ENCODE data around the gene STMND1. TPM values are rescaled to one million over a fixed set of nuclear protein-coding genes. Genes with fewer than 3 reads are reported as not detected.

STMND1 gene
- total and polyA plus RNA-seq, 2 donors = 0.05 to 0.09 TPM

GRCh38 chr6:17161076-17161475 is 59.2 kb downstream of the STMND1 start:
- Histone ChIP-seq H3K27me3 (ENCODE audit: control insufficient read depth in 2 of 2, insufficient read depth in 1 of 2, low read length in 1 of 2) (no peaks in the 10 kb centered on the region), H3K9me3 (ENCODE audit: control insufficient read depth in 2 of 2, insufficient read depth in 1 of 2, low read length in 1 of 2) (no peaks in the 10 kb centered on the region), H3K4me3 (ENCODE audit: low read length in 2 of 2) (no peak overlapping the region), H3K36me3 (ENCODE audit: control insufficient read depth in 2 of 2, insufficient read depth in 2 of 2, low read length in 1 of 2) (no peaks in the 10 kb centered on the region), H3K4me1 (ENCODE audit: control insufficient read depth in 2 of 2, insufficient read depth in 2 of 2, low read length in 2 of 2) (no peaks in the 10 kb centered on the region), H3K27ac (ENCODE audit: low read depth in 1 of 2, low read length in 1 of 2) (no peak overlapping the region)
- DNase-seq (ENCODE audit: low read depth in 6 of 9, low spot score in 9 of 9) = no peak
- 92% methylated on average over 2 of the region's 2 CpGs for WGBS

GRCh38 chr6:17165383-17165782 is 63.5 kb downstream of the STMND1 start:
- DNase-seq (ENCODE audit: low read depth in 6 of 9, low spot score in 9 of 9) = no peak
- H3K9me3 ChIP-seq (ENCODE audit: control insufficient read depth in 2 of 2, insufficient read depth in 1 of 2, low read length in 1 of 2) = no peaks in the 10 kb centered on the region
- no peaks in the 10 kb centered on the region for H3K36me3 ChIP-seq (ENCODE audit: control insufficient read depth in 2 of 2, insufficient read depth in 2 of 2, low read length in 1 of 2)
- 63% methylated on average over 5 of the region's 5 CpGs for WGBS
- no peak overlapping the region for H3K4me3 ChIP-seq (ENCODE audit: low read length in 2 of 2)
- H3K27me3 ChIP-seq (ENCODE audit: control insufficient read depth in 2 of 2, insufficient read depth in 1 of 2, low read length in 1 of 2) = no peaks in the 10 kb centered on the region
- H3K4me1 ChIP-seq (ENCODE audit: control insufficient read depth in 2 of 2, insufficient read depth in 2 of 2, low read length in 2 of 2) = no peaks in the 10 kb centered on the region
- no peak overlapping the region for H3K27ac ChIP-seq (ENCODE audit: low read depth in 1 of 2, low read length in 1 of 2)

DNA sequence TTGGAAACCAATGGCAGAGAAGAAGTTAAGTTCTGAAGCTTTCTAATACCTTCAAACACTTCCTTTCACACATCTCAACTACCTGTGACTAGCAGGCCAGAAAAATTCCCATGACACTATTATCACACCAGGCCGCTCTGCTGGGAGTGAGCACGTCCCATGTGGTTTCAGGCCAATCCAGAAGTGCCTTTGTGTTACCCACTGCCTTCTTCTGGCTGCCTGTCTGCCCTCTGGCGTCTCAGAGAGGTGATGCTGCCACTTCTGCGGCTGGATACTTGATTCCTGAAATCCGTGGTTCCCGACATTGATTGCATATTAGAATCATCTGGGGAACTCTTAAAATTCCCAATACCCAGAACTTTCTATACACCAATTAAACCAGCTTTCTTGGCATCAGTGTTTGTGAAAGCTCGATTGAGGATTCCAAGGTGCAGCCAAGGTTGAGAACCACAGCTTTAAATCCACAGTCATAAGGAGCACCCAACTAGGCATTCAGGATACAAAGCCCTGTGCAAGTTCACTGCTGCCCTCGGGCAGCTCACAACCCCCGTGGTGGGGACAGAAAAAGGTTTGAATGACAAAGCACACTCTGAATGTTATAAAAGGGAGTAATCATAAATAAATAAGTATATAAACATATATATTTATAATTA is 65.6 kb downstream of the STMND1 start:
- Histone ChIP-seq H3K4me3 (ENCODE audit: low read length in 2 of 2) (no peak overlapping the region), H3K27me3 (ENCODE audit: control insufficient read depth in 2 of 2, insufficient read depth in 1 of 2, low read length in 1 of 2) (no peaks in the 10 kb centered on the region), H3K4me1 (ENCODE audit: control insufficient read depth in 2 of 2, insufficient read depth in 2 of 2, low read length in 2 of 2) (no peaks in the 10 kb centered on the region), H3K27ac (ENCODE audit: low read depth in 1 of 2, low read length in 1 of 2) (no peak overlapping the region), H3K9me3 (ENCODE audit: control insufficient read depth in 2 of 2, insufficient read depth in 1 of 2, low read length in 1 of 2) (no peaks in the 10 kb centered on the region), H3K36me3 (ENCODE audit: control insufficient read depth in 2 of 2, insufficient read depth in 2 of 2, low read length in 1 of 2) (no peaks in the 10 kb centered on the region)
- no peak for DNase-seq (ENCODE audit: low read depth in 6 of 9, low spot score in 9 of 9)
- WGBS = 68% methylated on average over 9 of the region's 9 CpGs

DNA sequence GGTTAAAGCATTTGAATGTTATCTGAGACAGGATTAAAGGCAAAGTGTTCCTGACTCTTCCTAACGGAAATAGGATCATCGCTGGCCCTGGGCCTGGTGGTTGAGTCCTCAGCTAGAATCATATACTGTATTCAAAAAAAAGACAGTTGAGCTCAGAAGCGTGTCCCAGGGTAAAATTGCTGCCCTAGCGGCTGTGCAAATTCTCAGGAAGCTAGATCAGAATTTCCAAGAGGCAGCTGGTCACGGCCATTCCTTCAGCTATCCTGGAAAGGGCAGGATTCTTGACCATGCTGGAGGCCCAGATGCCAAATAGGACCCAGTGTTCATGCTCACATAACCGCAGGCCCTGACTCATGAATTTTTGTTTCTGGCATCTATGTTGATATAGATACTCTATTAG is 67.4 kb downstream of the STMND1 start:
- no peaks in the 10 kb centered on the region for H3K27me3 ChIP-seq (ENCODE audit: control insufficient read depth in 2 of 2, insufficient read depth in 1 of 2, low read length in 1 of 2)
- no peak overlapping the region for H3K4me3 ChIP-seq (ENCODE audit: low read length in 2 of 2)
- no peak for DNase-seq (ENCODE audit: low read depth in 6 of 9, low spot score in 9 of 9)
- H3K36me3 ChIP-seq (ENCODE audit: control insufficient read depth in 2 of 2, insufficient read depth in 2 of 2, low read length in 1 of 2) = no peaks in the 10 kb centered on the region
- no peaks in the 10 kb centered on the region for H3K4me1 ChIP-seq (ENCODE audit: control insufficient read depth in 2 of 2, insufficient read depth in 2 of 2, low read length in 2 of 2)
- H3K27ac ChIP-seq (ENCODE audit: low read depth in 1 of 2, low read length in 1 of 2) = no peak overlapping the region
- H3K9me3 ChIP-seq (ENCODE audit: control insufficient read depth in 2 of 2, insufficient read depth in 1 of 2, low read length in 1 of 2) = no peaks in the 10 kb centered on the region
- WGBS = 92% methylated on average over 6 of the region's 6 CpGs

DNA sequence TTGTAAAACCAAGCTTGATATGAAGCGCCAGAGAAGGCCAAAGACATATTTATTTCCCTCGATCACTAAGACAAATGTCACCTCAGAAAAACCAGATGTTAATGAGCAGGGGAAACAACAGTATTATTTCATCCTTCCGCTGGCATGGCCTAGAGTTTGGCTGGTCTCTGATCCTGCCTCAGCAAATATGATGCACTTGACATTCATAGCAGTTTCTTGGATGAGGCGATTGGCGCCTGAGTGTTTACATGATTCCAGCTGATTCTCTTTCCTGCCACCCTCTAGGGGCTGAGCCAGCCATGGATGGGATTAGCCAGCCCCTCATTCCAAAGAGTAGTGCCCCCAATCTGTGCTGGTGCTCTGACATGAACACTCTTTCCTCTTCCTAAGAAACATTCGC is 67.9 kb downstream of the STMND1 start:
- H3K27me3 ChIP-seq (ENCODE audit: control insufficient read depth in 2 of 2, insufficient read depth in 1 of 2, low read length in 1 of 2) = no peaks in the 10 kb centered on the region
- no peak overlapping the region for H3K4me3 ChIP-seq (ENCODE audit: low read length in 2 of 2)
- H3K9me3 ChIP-seq (ENCODE audit: control insufficient read depth in 2 of 2, insufficient read depth in 1 of 2, low read length in 1 of 2) = no peaks in the 10 kb centered on the region
- H3K4me1 ChIP-seq (ENCODE audit: control insufficient read depth in 2 of 2, insufficient read depth in 2 of 2, low read length in 2 of 2) = no peaks in the 10 kb centered on the region
- no peak overlapping the region for H3K27ac ChIP-seq (ENCODE audit: low read depth in 1 of 2, low read length in 1 of 2)
- DNase-seq (ENCODE audit: low read depth in 6 of 9, low spot score in 9 of 9) = no peak
- H3K36me3 ChIP-seq (ENCODE audit: control insufficient read depth in 2 of 2, insufficient read depth in 2 of 2, low read length in 1 of 2) = no peaks in the 10 kb centered on the region
- WGBS = 95% methylated on average over 6 of the region's 6 CpGs

DNA sequence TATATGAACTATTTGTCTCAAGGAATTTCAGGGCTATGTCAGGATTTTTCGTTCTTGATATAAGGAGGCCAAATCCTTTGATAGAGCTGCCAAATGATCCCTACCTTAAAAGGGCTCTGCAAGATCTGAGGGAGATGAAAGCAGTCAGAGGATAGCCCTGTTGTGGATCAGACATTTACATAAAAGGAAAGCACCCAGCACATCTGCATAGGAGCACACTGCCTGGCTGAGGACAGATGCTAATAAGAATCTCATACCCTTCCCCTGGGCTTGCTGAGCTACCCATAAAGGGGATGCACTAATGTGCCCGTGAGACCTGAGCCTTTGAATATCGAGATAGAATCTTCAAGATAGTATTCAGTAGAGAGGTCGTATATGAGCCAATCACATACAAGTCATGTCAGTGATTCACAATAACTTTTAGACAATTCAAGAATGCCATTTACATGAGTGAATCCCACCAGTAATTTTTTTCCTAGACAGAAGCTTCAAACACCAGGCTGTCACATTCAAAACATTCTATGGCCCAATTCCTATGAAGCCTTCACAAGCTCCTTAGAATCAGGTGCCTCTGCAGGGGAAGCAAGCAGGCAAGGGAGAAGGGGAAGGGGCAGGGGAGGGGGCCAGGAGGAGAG is 71.1 kb downstream of the STMND1 start:
- Histone ChIP-seq H3K9me3 (ENCODE audit: control insufficient read depth in 2 of 2, insufficient read depth in 1 of 2, low read length in 1 of 2) (no peaks in the 10 kb centered on the region), H3K36me3 (ENCODE audit: control insufficient read depth in 2 of 2, insufficient read depth in 2 of 2, low read length in 1 of 2) (no peaks in the 10 kb centered on the region), H3K27ac (ENCODE audit: low read depth in 1 of 2, low read length in 1 of 2) (no peak overlapping the region), H3K27me3 (ENCODE audit: control insufficient read depth in 2 of 2, insufficient read depth in 1 of 2, low read length in 1 of 2) (no peaks in the 10 kb centered on the region), H3K4me3 (ENCODE audit: low read length in 2 of 2) (no peak overlapping the region), H3K4me1 (ENCODE audit: control insufficient read depth in 2 of 2, insufficient read depth in 2 of 2, low read length in 2 of 2) (no peaks in the 10 kb centered on the region)
- no peak for DNase-seq (ENCODE audit: low read depth in 6 of 9, low spot score in 9 of 9)
- 72% methylated on average over 4 of the region's 4 CpGs for WGBS

- no peak for DNase-seq (ENCODE audit: low read depth in 6 of 9, low spot score in 9 of 9)
- H3K36me3 ChIP-seq (ENCODE audit: control insufficient read depth in 2 of 2, insufficient read depth in 2 of 2, low read length in 1 of 2) = no peaks in the 10 kb centered on the region
- no peaks in the 10 kb centered on the region for H3K9me3 ChIP-seq (ENCODE audit: control insufficient read depth in 2 of 2, insufficient read depth in 1 of 2, low read length in 1 of 2)
- no peak overlapping the region for H3K4me3 ChIP-seq (ENCODE audit: low read length in 2 of 2)
- no peak overlapping the region for H3K27ac ChIP-seq (ENCODE audit: low read depth in 1 of 2, low read length in 1 of 2)
- H3K4me1 ChIP-seq (ENCODE audit: control insufficient read depth in 2 of 2, insufficient read depth in 2 of 2, low read length in 2 of 2) = no peaks in the 10 kb centered on the region
- H3K27me3 ChIP-seq (ENCODE audit: control insufficient read depth in 2 of 2, insufficient read depth in 1 of 2, low read length in 1 of 2) = no peaks in the 10 kb centered on the region
- 92% methylated on average over 2 of the region's 2 CpGs for WGBS
Observed at GRCh38 chr6:17178326-17178725, 76.5 kb downstream of the STMND1 start.

GRCh38 chr6:17178754-17179529 is 77.1 kb downstream of the STMND1 start:
- DNase-seq (ENCODE audit: low read depth in 6 of 9, low spot score in 9 of 9) = no peak
- Histone ChIP-seq H3K4me3 (ENCODE audit: low read length in 2 of 2) (no peak overlapping the region), H3K27ac (ENCODE audit: low read depth in 1 of 2, low read length in 1 of 2) (no peak overlapping the region), H3K4me1 (ENCODE audit: control insufficient read depth in 2 of 2, insufficient read depth in 2 of 2, low read length in 2 of 2) (no peaks in the 10 kb centered on the region), H3K27me3 (ENCODE audit: control insufficient read depth in 2 of 2, insufficient read depth in 1 of 2, low read length in 1 of 2) (no peaks in the 10 kb centered on the region), H3K36me3 (ENCODE audit: control insufficient read depth in 2 of 2, insufficient read depth in 2 of 2, low read length in 1 of 2) (no peaks in the 10 kb centered on the region), H3K9me3 (ENCODE audit: control insufficient read depth in 2 of 2, insufficient read depth in 1 of 2, low read length in 1 of 2) (no peaks in the 10 kb centered on the region)
- 88% methylated on average over 1 of the region's 1 CpG for WGBS

GRCh38 chr6:17179530-17180073 is 77.8 kb downstream of the STMND1 start:
- DNase-seq (ENCODE audit: low read depth in 6 of 9, low spot score in 9 of 9) = no peak
- no peak overlapping the region for H3K27ac ChIP-seq (ENCODE audit: low read depth in 1 of 2, low read length in 1 of 2)
- no peak overlapping the region for H3K4me3 ChIP-seq (ENCODE audit: low read length in 2 of 2)
- 94% methylated on average over 5 of the region's 5 CpGs for WGBS
- H3K9me3 ChIP-seq (ENCODE audit: control insufficient read depth in 2 of 2, insufficient read depth in 1 of 2, low read length in 1 of 2) = no peaks in the 10 kb centered on the region
- H3K36me3 ChIP-seq (ENCODE audit: control insufficient read depth in 2 of 2, insufficient read depth in 2 of 2, low read length in 1 of 2) = no peaks in the 10 kb centered on the region
- no peaks in the 10 kb centered on the region for H3K4me1 ChIP-seq (ENCODE audit: control insufficient read depth in 2 of 2, insufficient read depth in 2 of 2, low read length in 2 of 2)
- H3K27me3 ChIP-seq (ENCODE audit: control insufficient read depth in 2 of 2, insufficient read depth in 1 of 2, low read length in 1 of 2) = no peaks in the 10 kb centered on the region
